OCI-LY1 (cell line): ENCODE results near the gene RASL10B.
"Not testable (repeated sequence)": the region's sequence is repeated elsewhere in the genome, so short reads cannot be mapped to it uniquely, and the experiment has no call there.

Experiments
- H2AFZ ChIP-seq: fragments of 200-600 bp; sonication (generic), shearing (Covaris generic); 2 replicates; pipeline ENCODE4 v1.6.0; 2014; ENCODE audit warnings: antibody characterized with exemption, mild to moderate bottlenecking, low read length
- H3F3A ChIP-seq: fragments of 200-600 bp; sonication (generic), shearing (Covaris generic); 2 replicates; pipeline ENCODE4 v1.6.0; 2014; ENCODE audit warnings: mild to moderate bottlenecking, antibody characterized with exemption, low read length, moderate library complexity; ENCODE audit not compliant: insufficient read depth
- H3K27ac ChIP-seq: fragments of 200-600 bp; sonication (generic); 2 replicates; pipeline ENCODE4 v1.5.1; 2014; ENCODE audit warnings: low read length, mixed run types, mild to moderate bottlenecking, low read depth; ENCODE audit not compliant: poor library complexity, severe bottlenecking
- H3K27me3 ChIP-seq: fragments of 200-600 bp; sonication (generic); 2 replicates; pipeline ENCODE4 v1.6.0; 2014; ENCODE audit warnings: antibody characterized with exemption, mild to moderate bottlenecking, low read length, moderate library complexity; ENCODE audit not compliant: insufficient read depth
- H3K36me3 ChIP-seq: fragments of 200-600 bp; sonication (generic); 2 replicates; pipeline ENCODE4 v1.6.1; 2014; ENCODE audit warnings: mild to moderate bottlenecking, antibody characterized with exemption, low read length, moderate library complexity, mixed read lengths; ENCODE audit not compliant: insufficient read depth
- H3K4me1 ChIP-seq: fragments of 200-600 bp; sonication (generic); 2 replicates; pipeline ENCODE4 v1.5.1; 2014; ENCODE audit warnings: mild to moderate bottlenecking, low read length, moderate library complexity; ENCODE audit not compliant: insufficient read depth, severe bottlenecking
- H3K4me2 ChIP-seq: fragments of 200-600 bp; sonication (generic), shearing (Covaris generic); 2 replicates; pipeline ENCODE4 v1.6.1; 2014; ENCODE audit warnings: low read length
- H3K4me3 ChIP-seq: fragments of 200-600 bp; sonication (generic); 2 replicates; pipeline ENCODE4 v1.5.1; 2014; ENCODE audit warnings: low read length, low read depth, mild to moderate bottlenecking, mixed read lengths; ENCODE audit not compliant: poor library complexity, severe bottlenecking
- H3K79me2 ChIP-seq: fragments of 200-600 bp; shearing (Covaris generic); 2 replicates; pipeline ENCODE4 v1.6.1; 2016; ENCODE audit warnings: mixed run types, low read length, mixed read lengths; ENCODE audit not compliant: insufficient read depth
- H3K9ac ChIP-seq: fragments of 200-600 bp; sonication (generic), shearing (Covaris generic); 2 replicates; pipeline ENCODE4 v1.6.1; 2014; ENCODE audit warnings: mild to moderate bottlenecking, low read length, mixed read lengths
- H3K9me2 ChIP-seq: fragments of 200-600 bp; sonication (generic), shearing (Covaris generic); 2 replicates; pipeline ENCODE4 v1.6.1; 2014; ENCODE audit warnings: low read depth, mild to moderate bottlenecking, low read length, mixed read lengths
- H3K9me3 ChIP-seq: fragments of 200-600 bp; shearing (Covaris generic); 2 replicates; pipeline ENCODE4 v1.6.1; 2014; ENCODE audit warnings: low read length, mixed read lengths
- H4K20me1 ChIP-seq: fragments of 200-600 bp; sonication (generic), shearing (Covaris generic); 2 replicates; pipeline ENCODE4 v1.6.0; 2016; ENCODE audit warnings: mild to moderate bottlenecking, low read length; ENCODE audit not compliant: insufficient read depth
- CTCF ChIP-seq: fragments of 200-600 bp; sonication (generic), shearing (Covaris generic); IDR thresholded peaks from 2 replicates; pipeline ENCODE4 v1.5.1; 2017; ENCODE audit warnings: mild to moderate bottlenecking, antibody characterized with exemption, low read length, moderate library complexity, mixed read lengths
- EZH2 ChIP-seq: fragments of 200-600 bp; sonication (generic), shearing (Covaris generic); IDR thresholded peaks from 2 replicates; pipeline ENCODE4 v1.8.0; 2017; ENCODE audit warnings: borderline replicate concordance, mixed run types, mild to moderate bottlenecking, antibody characterized with exemption, low read length, moderate library complexity, mixed read lengths

Gene RASL10B

GRCh38 chr17:35701491-35701890 is 29.9 kb upstream of the RASL10B start:
- no peaks in the 10 kb centered on the region for H3K9me3 ChIP-seq
- no peak overlapping the region for H3K9ac ChIP-seq
- no peaks in the 10 kb centered on the region for H3K9me2 ChIP-seq
- no peak overlapping the region for H2AFZ ChIP-seq
- H3K36me3 ChIP-seq = no peaks in the 10 kb centered on the region
- H3K4me1 ChIP-seq = no peaks in the 10 kb centered on the region
- H4K20me1 ChIP-seq = no peaks in the 10 kb centered on the region
- TF ChIP-seq CTCF = no peak
- no peak for TF ChIP-seq EZH2
- H3K4me2 ChIP-seq = no peak overlapping the region
- H3K27ac ChIP-seq = no peak overlapping the region
- no peaks in the 10 kb centered on the region for H3F3A ChIP-seq
- no peak overlapping the region for H3K4me3 ChIP-seq
- H3K27me3 ChIP-seq = no peaks in the 10 kb centered on the region
- H3K79me2 ChIP-seq = no peaks in the 10 kb centered on the region

GRCh38 chr17:35703308-35703707 is 28.1 kb upstream of the RASL10B start:
- not testable (repeated sequence) for H3K27me3 ChIP-seq, H3K4me2 ChIP-seq, H3K4me3 ChIP-seq, H3K36me3 ChIP-seq, H3K79me2 ChIP-seq, H3K9me3 ChIP-seq, H2AFZ ChIP-seq, H3F3A ChIP-seq, H3K9me2 ChIP-seq, H3K27ac ChIP-seq, H4K20me1 ChIP-seq, H3K9ac ChIP-seq, H3K4me1 ChIP-seq

- Histone ChIP-seq H3K9me3 (no peaks in the 10 kb centered on the region), H2AFZ (no peak overlapping the region), H3K9me2 (no peaks in the 10 kb centered on the region), H3K27me3 (no peaks in the 10 kb centered on the region), H3K36me3 (peaks cover 6% of the 10 kb centered on the region; the same call in 1 of the 2 replicates), H3K4me2 (no peak overlapping the region), H3K4me1 (peaks cover 19% of the 10 kb centered on the region), H4K20me1 (no peaks in the 10 kb centered on the region), H3K79me2 (no peaks in the 10 kb centered on the region), H3K27ac (no peak overlapping the region), H3K9ac (no peak overlapping the region), H3K4me3 (no peak overlapping the region), H3F3A (no peaks in the 10 kb centered on the region)
- TF ChIP-seq EZH2 = no peak
- no peak for TF ChIP-seq CTCF
These were observed 26.2 kb upstream of the RASL10B start for GRCh38 chr17:35705230-35705629.

GRCh38 chr17:35705705-35706104 is 25.7 kb upstream of the RASL10B start:
- H3K36me3 ChIP-seq = peaks cover 6% of the 10 kb centered on the region; the same call in 1 of the 2 replicates
- H3K9me3 ChIP-seq = no peaks in the 10 kb centered on the region
- H3K4me3 ChIP-seq = no peak overlapping the region
- H3K27ac ChIP-seq = no peak overlapping the region
- no peaks in the 10 kb centered on the region for H3K9me2 ChIP-seq
- no peaks in the 10 kb centered on the region for H3K27me3 ChIP-seq
- no peaks in the 10 kb centered on the region for H3F3A ChIP-seq
- no peaks in the 10 kb centered on the region for H3K79me2 ChIP-seq
- H2AFZ ChIP-seq = no peak overlapping the region
- TF ChIP-seq EZH2 (no peak), CTCF (no peak)
- H3K4me1 ChIP-seq = peaks cover 19% of the 10 kb centered on the region
- H3K4me2 ChIP-seq = no peak overlapping the region
- H4K20me1 ChIP-seq = no peaks in the 10 kb centered on the region
- no peak overlapping the region for H3K9ac ChIP-seq
